Liver (tissue), 9 donors: ENCODE measurements around the gene ARL6. TPM values are rescaled to one million over a fixed set of nuclear protein-coding genes. Genes with fewer than 3 reads are reported as not detected.
A peak's percentile ranks its signal among the peaks of the same experiment; 100 is the strongest.

ENCODE experiments used
- DNase-seq: peaks from one replicate; pipeline ENCODE4 v3.0.0-alpha.2; 2017; ENCODE audit warnings: low spot score
- H3K27ac ChIP-seq, 2 donors: one replicate each; pipeline ENCODE4 v1.7.0; 2013; ENCODE audit warnings: inconsistent platforms in 2 of 2, low read length in 2 of 2, control low read depth in 1 of 2, low read depth in 1 of 2, mild to moderate bottlenecking in 1 of 2
- H3K27me3 ChIP-seq, 4 donors: one replicate each; pipeline versions ENCODE4 v1.6.1 to v1.7.0; 2013; ENCODE audit warnings: low read length in 3 of 4, inconsistent platforms in 1 of 4, mild to moderate bottlenecking in 1 of 4, moderate library complexity in 1 of 4; ENCODE audit not compliant: control insufficient read depth in 4 of 4, insufficient read depth in 4 of 4
- H3K36me3 ChIP-seq, 4 donors: one replicate each; pipeline versions ENCODE4 v1.6.1 to v1.7.0; 2013; ENCODE audit warnings: low read length in 3 of 4, mild to moderate bottlenecking in 3 of 4, low read depth in 1 of 4, moderate library complexity in 1 of 4; ENCODE audit not compliant: control insufficient read depth in 4 of 4, insufficient read depth in 3 of 4
- H3K4me1 ChIP-seq, 4 donors: one replicate each; pipeline versions ENCODE4 v1.6.1 to v1.7.0; 2013; ENCODE audit warnings: low read length in 3 of 4, mild to moderate bottlenecking in 3 of 4, moderate library complexity in 1 of 4; ENCODE audit not compliant: control insufficient read depth in 4 of 4, insufficient read depth in 4 of 4
- H3K4me3 ChIP-seq, 3 donors: one replicate each; pipeline versions ENCODE4 v1.6.1 to v1.7.0; 2013; ENCODE audit warnings: low read length in 3 of 3, control low read depth in 1 of 3, low read depth in 1 of 3, mild to moderate bottlenecking in 1 of 3
- H3K9ac ChIP-seq, 2 donors: one replicate each; pipeline ENCODE4 v1.7.0; 2013; ENCODE audit warnings: low read length in 2 of 2, mild to moderate bottlenecking in 2 of 2, moderate library complexity in 2 of 2, control low read depth in 1 of 2, low read depth in 1 of 2
- H3K9me3 ChIP-seq, 4 donors: one replicate each; pipeline versions ENCODE4 v1.6.1 to v1.7.0; 2013; ENCODE audit warnings: low read length in 3 of 4; ENCODE audit not compliant: control insufficient read depth in 4 of 4
- CTCF ChIP-seq: fragments of 150-350 bp; IDR thresholded peaks from 2 replicates; pipeline ENCODE4 v1.5.1; 2017; ENCODE audit warnings: improper control_type of control experiment, low read depth, low read length; ENCODE audit not compliant: missing input control
- FOXA1 ChIP-seq: IDR thresholded peaks from 2 replicates; pipeline ENCODE4 v1.6.1; 2016; ENCODE audit warnings: antibody characterized with exemption
- HNF4A ChIP-seq, 2 donors: conservative IDR thresholded peaks; 2 replicates each; pipeline ENCODE4 v1.6.1; 2016; ENCODE audit warnings: antibody characterized with exemption in 2 of 2, mild to moderate bottlenecking in 2 of 2
- JUND ChIP-seq, 2 donors: IDR thresholded peaks; 2 replicates each; pipeline ENCODE4 v1.6.1; 2016; ENCODE audit warnings: antibody characterized with exemption in 2 of 2
- NR2F2 ChIP-seq: IDR thresholded peaks from 2 replicates; pipeline ENCODE4 v1.6.1; 2016; ENCODE audit warnings: antibody characterized with exemption
- RAD21 ChIP-seq, 2 donors: IDR thresholded peaks; 2 replicates each; pipeline ENCODE4 v1.6.1; 2016; ENCODE audit warnings: antibody characterized with exemption in 2 of 2, mild to moderate bottlenecking in 2 of 2
- SP1 ChIP-seq: IDR thresholded peaks from 2 replicates; pipeline ENCODE4 v1.6.1; 2018; ENCODE audit warnings: antibody characterized with exemption, mild to moderate bottlenecking
- TAF1 ChIP-seq: conservative IDR thresholded peaks from 2 replicates; pipeline ENCODE4 v1.6.1; 2016; ENCODE audit warnings: antibody characterized with exemption, mild to moderate bottlenecking
- WGBS: extraction: QIAGEN DNeasy Blood & Tissue Kit; methylation state at CpG from one replicate; pipeline ENCODE4 v1.1.7; 2013; 5-methylcytosine and 5-hydroxymethylcytosine counted together
- polyA plus RNA-seq, 2 donors: library from polyadenylated mRNA; stranded (reverse) in 1 of 2; unstranded in 1 of 2; fragments of 200-250 nt in 1 of 2; fragments of >200 nt in 1 of 2; fragmentation: Nextera tagmentation in 1 of 2; extraction: Ambion mirVana in 1 of 2; gene quantifications; one replicate each; pipeline versions ENCODE4 v1.2.1 to v1.2.3, GENCODE V29; 2013 to 2015
- total RNA-seq, 2 donors: library from RNA; depleted of rRNA; stranded (reverse); fragments of >200 nt; gene quantifications; one replicate each; pipeline ENCODE4 v1.2.3, GENCODE V29; 2014
- TF ChIP-seq, protein P1 (sequence below): IDR thresholded peaks from 2 replicates; pipeline ENCODE4 v1.6.1; 2016; ENCODE audit warnings: antibody characterized with exemption
- TF ChIP-seq, protein P2 (sequence below): IDR thresholded peaks from 2 replicates; pipeline ENCODE4 v1.6.1; 2016; ENCODE audit warnings: antibody characterized with exemption
- TF ChIP-seq, protein P3 (sequence below): IDR thresholded peaks from 2 replicates; pipeline ENCODE4 v1.6.1; 2016; ENCODE audit warnings: antibody characterized with exemption, mild to moderate bottlenecking
- donor health status: healthy.
- donor health status: healthy.
- donor health status: healthy.
- donor health status: healthy.
- donor health status: healthy.

The ARL6 gene
- total and polyA plus RNA-seq, 4 donors, result 1.1 to 3.4 (median 1.4) TPM

- TF ChIP-seq FOXA1, result no peak
- TF ChIP-seq SP1, result no peak
- TF ChIP-seq NR2F2, result no peak
- TF ChIP-seq TAF1, result no peak
- TF ChIP-seq, protein P1, sequence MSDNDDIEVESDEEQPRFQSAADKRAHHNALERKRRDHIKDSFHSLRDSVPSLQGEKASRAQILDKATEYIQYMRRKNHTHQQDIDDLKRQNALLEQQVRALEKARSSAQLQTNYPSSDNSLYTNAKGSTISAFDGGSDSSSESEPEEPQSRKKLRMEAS, result no peak
- TF ChIP-seq, protein P2, sequence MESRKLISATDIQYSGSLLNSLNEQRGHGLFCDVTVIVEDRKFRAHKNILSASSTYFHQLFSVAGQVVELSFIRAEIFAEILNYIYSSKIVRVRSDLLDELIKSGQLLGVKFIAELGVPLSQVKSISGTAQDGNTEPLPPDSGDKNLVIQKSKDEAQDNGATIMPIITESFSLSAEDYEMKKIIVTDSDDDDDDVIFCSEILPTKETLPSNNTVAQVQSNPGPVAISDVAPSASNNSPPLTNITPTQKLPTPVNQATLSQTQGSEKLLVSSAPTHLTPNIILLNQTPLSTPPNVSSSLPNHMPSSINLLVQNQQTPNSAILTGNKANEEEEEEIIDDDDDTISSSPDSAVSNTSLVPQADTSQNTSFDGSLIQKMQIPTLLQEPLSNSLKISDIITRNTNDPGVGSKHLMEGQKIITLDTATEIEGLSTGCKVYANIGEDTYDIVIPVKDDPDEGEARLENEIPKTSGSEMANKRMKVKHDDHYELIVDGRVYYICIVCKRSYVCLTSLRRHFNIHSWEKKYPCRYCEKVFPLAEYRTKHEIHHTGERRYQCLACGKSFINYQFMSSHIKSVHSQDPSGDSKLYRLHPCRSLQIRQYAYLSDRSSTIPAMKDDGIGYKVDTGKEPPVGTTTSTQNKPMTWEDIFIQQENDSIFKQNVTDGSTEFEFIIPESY, result no peak
- peak; percentile 79 for TF ChIP-seq CTCF
- peak; percentile 94 to 95 for TF ChIP-seq RAD21 (IDR thresholded peaks at IDR 0.05)
- TF ChIP-seq HNF4A (conservative IDR thresholded peaks at IDR 0.05), result no peak
- TF ChIP-seq JUND (IDR thresholded peaks at IDR 0.05), result no peak
- Histone ChIP-seq H3K27me3 (no peaks in the 10 kb centered on the region), H3K27ac (no peak overlapping the region), H3K9me3 (no peaks in the 10 kb centered on the region), H3K4me1 (no peaks in the 10 kb centered on the region), H3K9ac (no peak overlapping the region), H3K4me3 (no peak overlapping the region), H3K36me3 (no peaks in the 10 kb centered on the region)
- no peak for DNase-seq
These were observed 29.0 kb downstream of the ARL6 start for GRCh38 chr3:97793420-97794019.

DNA sequence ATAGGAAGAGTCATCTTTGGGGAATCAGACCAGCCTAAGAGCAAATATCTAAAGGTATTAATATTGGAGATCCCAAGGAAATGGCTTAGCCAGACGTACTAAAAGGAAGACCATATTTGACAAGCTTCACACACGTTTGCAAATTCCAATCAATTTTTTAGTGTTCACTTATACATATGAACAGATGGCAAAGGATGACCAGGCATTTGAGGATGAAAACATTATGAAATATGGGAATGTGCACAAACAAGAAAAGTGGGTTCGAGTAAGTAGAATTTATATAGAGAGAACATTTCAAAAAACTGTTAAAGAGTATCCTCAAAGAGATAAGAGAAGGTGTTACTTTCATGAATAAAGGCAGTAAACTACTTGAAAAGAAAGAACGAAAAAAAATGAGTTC is 31.4 kb downstream of the ARL6 start:
- peaks cover 0 to 2% (median 0%) of the 10 kb centered on the region in 4 donors for H3K36me3 ChIP-seq

More for the DNA sequence above, 31.4 kb downstream of the ARL6 start:
- H3K27ac ChIP-seq, result no peak overlapping the region
- no peaks in the 10 kb centered on the region for H3K27me3 ChIP-seq
- no peak overlapping the region for H3K9ac ChIP-seq
- no peaks in the 10 kb centered on the region for H3K4me1 ChIP-seq
- DNase-seq, result no peak
- H3K4me3 ChIP-seq, result no peak overlapping the region
- no peaks in the 10 kb centered on the region for H3K9me3 ChIP-seq
- WGBS, result 93% methylated on average over 4 of the region's 4 CpGs
- TF ChIP-seq, protein P3, sequence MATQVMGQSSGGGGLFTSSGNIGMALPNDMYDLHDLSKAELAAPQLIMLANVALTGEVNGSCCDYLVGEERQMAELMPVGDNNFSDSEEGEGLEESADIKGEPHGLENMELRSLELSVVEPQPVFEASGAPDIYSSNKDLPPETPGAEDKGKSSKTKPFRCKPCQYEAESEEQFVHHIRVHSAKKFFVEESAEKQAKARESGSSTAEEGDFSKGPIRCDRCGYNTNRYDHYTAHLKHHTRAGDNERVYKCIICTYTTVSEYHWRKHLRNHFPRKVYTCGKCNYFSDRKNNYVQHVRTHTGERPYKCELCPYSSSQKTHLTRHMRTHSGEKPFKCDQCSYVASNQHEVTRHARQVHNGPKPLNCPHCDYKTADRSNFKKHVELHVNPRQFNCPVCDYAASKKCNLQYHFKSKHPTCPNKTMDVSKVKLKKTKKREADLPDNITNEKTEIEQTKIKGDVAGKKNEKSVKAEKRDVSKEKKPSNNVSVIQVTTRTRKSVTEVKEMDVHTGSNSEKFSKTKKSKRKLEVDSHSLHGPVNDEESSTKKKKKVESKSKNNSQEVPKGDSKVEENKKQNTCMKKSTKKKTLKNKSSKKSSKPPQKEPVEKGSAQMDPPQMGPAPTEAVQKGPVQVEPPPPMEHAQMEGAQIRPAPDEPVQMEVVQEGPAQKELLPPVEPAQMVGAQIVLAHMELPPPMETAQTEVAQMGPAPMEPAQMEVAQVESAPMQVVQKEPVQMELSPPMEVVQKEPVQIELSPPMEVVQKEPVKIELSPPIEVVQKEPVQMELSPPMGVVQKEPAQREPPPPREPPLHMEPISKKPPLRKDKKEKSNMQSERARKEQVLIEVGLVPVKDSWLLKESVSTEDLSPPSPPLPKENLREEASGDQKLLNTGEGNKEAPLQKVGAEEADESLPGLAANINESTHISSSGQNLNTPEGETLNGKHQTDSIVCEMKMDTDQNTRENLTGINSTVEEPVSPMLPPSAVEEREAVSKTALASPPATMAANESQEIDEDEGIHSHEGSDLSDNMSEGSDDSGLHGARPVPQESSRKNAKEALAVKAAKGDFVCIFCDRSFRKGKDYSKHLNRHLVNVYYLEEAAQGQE, result no peak
